ENCODE results near the gene ISYNA1.

GRCh38 chr19:18419699-18420460, 18.1 kb downstream of the ISYNA1 start:
- TF ChIP-seq POLR2A (IDR thresholded peaks at IDR 0.05; ENCODE audit: low read length): no peak
- TF ChIP-seq GATA1 (IDR thresholded peaks at IDR 0.05; ENCODE audit: low read depth, low read length): no peak

Data from erythroblast (primary cell).